Psoas muscle (tissue), 8 donors: ENCODE measurements around the gene WDFY1. TPM values are rescaled to one million over a fixed set of nuclear protein-coding genes. Genes with fewer than 3 reads are reported as not detected.
"Not testable (repeated sequence)": the region's sequence is repeated elsewhere in the genome, so short reads cannot be mapped to it uniquely, and the experiment has no call there.

Experiments used
- ATAC-seq, 4 donors: fragments of 200-7000 bp; cut with Tn5 transposase; one replicate each; pipeline ENCODE4 v1.9.1; 2020; ENCODE audit warnings: moderate library complexity in 3 of 4, mild to moderate bottlenecking in 2 of 4
- DNase-seq, 2 donors: peaks; one replicate each; pipeline ENCODE4 v3.0.0-alpha.2; 2020
- H3K27ac ChIP-seq: fragments of 200-600 bp; one replicate; pipeline ENCODE4 v1.8.0; 2022
- H3K27me3 ChIP-seq, 3 donors: fragments of 200-600 bp in 1 of 3; one replicate each; pipeline versions ENCODE4 v1.6.1 to v1.8.0; 2013 to 2022; ENCODE audit warnings: low read length in 2 of 3, mild to moderate bottlenecking in 2 of 3, moderate library complexity in 1 of 3; ENCODE audit not compliant: insufficient read depth in 3 of 3
- H3K36me3 ChIP-seq, 2 donors: fragments of 200-600 bp in 1 of 2; one replicate each; pipeline versions ENCODE4 v1.6.1 to v1.8.0; 2013 to 2022; ENCODE audit warnings: low read depth in 1 of 2, mild to moderate bottlenecking in 1 of 2, moderate library complexity in 1 of 2; ENCODE audit not compliant: insufficient read depth in 1 of 2
- H3K4me1 ChIP-seq: fragments of 200-600 bp; one replicate; pipeline ENCODE4 v1.8.0; 2022
- H3K4me3 ChIP-seq: fragments of 200-600 bp; one replicate; pipeline ENCODE4 v1.8.0; 2022; ENCODE audit warnings: mild to moderate bottlenecking
- H3K9me3 ChIP-seq: fragments of 200-600 bp; one replicate; pipeline ENCODE4 v1.8.0; 2022
- CTCF ChIP-seq: fragments of 200-600 bp; IDR thresholded peaks from one replicate; pipeline ENCODE4 v1.8.0; 2022; ENCODE audit warnings: antibody characterized with exemption
- WGBS, 3 donors: extraction: QIAGEN DNeasy Blood & Tissue Kit; methylation state at CpG; one replicate each; pipeline versions ENCODE4 v1.1.6 to v1.1.7; 2013; 5-methylcytosine and 5-hydroxymethylcytosine counted together
- intact Hi-C, 2 donors: fragments of 100-400 bp; cut with DNase I; formaldehyde crosslinking; loops; one replicate each; pipeline versions ENCODE4 v1.11.0 to v1.14.2; 2022
- polyA plus RNA-seq, 3 donors: library from polyadenylated mRNA; stranded (reverse); fragments of 200-250 nt; gene quantifications; one replicate each; pipeline ENCODE4 v1.2.3, GENCODE V29; 2013
- total RNA-seq, 4 donors: library from RNA; stranded (reverse); fragmentation: NEBNext Ultra II Directional in 2 of 4; extraction: Animal tissue kit (Norgen Biotek cat#: 25700) in 2 of 4; gene quantifications; one replicate each; pipeline versions ENCODE4 v1.2.1 to v1.2.4, GENCODE V29; 2021 to 2023
- donor health status: healthy with polysubstance abuse.
- donor health status: DM: no; HTN: no; CAD: no; lungs with moderate emphysema.
- donor health status: Bipolar disorder and iron deficiency.
- donor health status: healthy.
- donor health status: DM: yes; HTN: yes; CAD: no.
- donor health status: DM: no; HTN: no; CAD: no.
- donor health status: DM: no; HTN: no; CAD: no.
- donor health status: DM: yes; HTN: yes; CAD: no.

Gene WDFY1
- total and polyA plus RNA-seq, 7 donors = 9.7 to 21.8 (median 14.2) TPM

DNA sequence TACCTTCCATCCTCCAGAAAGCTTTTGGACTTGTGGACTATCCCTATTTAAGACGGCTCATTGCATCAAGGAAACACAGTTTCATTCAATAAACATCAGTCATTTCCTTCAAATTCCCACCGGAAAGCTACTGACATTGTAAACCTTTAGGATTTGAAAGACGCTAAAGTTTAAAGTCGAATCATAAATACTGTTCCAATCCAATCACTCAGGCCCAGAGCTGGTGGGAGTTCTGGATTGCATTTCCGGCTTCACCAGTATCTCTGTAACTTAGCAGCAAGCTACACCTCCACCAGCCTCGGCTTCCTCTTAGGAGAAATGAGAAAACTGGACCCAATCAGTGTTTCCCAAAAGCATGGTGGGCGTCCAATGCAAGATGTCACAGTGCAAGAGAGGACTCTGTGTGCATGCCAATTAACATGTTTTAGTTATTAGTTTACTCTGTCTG, 1.6 kb downstream of the WDFY1 start:
- WGBS, 3 donors = 25 to 37% (median 28%) methylated on average over 7 of the region's 7 CpGs
- Histone ChIP-seq H3K4me1 (peaks cover 33% of the 10 kb centered on the region), H3K4me3 (peak overlapping the region; percentile 82), H3K27ac (peak overlapping the region; percentile 93), H3K27me3 (no peaks in the 10 kb centered on the region), H3K36me3 (no peaks in the 10 kb centered on the region), H3K9me3 (no peaks in the 10 kb centered on the region)
- TF ChIP-seq CTCF = no peak
- ATAC-seq (no peak), DNase-seq (no peak)
- intact Hi-C loops = no loop called here

GRCh38 chr2:223943135-223943534, 2.0 kb downstream of the WDFY1 start:
- Histone ChIP-seq H3K27ac (peak overlapping the region; percentile 93), H3K27me3 (no peaks in the 10 kb centered on the region), H3K4me3 (peak overlapping the region; percentile 82), H3K36me3 (no peaks in the 10 kb centered on the region), H3K4me1 (peaks cover 34% of the 10 kb centered on the region), H3K9me3 (no peaks in the 10 kb centered on the region)
- 75 to 81% (median 80%) methylated on average over 1 of the region's 1 CpG for WGBS, 3 donors
- DNase-seq (no peak), ATAC-seq (no peak)
- no peak for TF ChIP-seq CTCF
- intact Hi-C loops = no loop called here

DNA sequence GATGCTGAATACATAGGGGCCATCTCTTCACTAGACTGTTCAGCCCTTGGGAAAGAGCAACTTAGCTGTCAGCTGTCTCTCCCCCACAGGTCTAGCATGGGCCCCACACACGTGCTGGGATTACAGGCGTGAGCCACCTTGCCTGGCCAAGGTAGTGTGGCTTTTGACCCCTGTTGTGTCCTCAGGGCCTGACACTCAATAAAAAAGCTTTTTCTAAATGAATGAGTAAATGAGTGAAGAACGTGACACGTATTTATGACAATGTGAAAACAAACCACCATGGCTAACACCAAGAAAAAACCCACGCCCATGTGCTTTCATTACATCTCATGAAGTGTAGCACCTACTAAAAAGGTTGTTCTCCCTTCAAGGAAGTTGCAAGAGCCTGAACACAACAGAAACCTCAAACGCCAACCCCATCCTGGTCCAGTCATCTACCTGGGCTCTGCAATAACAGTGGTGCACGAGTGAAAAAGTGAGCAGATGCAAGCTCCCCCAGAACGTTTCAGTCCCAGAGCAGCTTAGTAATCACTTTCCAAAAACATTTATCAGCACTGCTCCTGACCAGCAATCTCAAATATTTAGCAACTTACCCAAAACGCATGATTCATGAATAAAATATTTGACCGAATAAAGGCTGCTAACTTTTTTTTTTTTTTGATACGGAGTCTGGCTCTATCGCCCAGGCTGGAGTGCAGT, 3.4 kb downstream of the WDFY1 start:
- no peaks in the 10 kb centered on the region for H3K27me3 ChIP-seq
- DNase-seq (no peak), ATAC-seq (peak in 1 of 4 donors; percentile 26)
- no peak overlapping the region for H3K4me3 ChIP-seq
- no peak for TF ChIP-seq CTCF
- H3K9me3 ChIP-seq = no peaks in the 10 kb centered on the region
- intact Hi-C loops = no loop called here
- no peak overlapping the region for H3K27ac ChIP-seq
- H3K36me3 ChIP-seq = no peaks in the 10 kb centered on the region
- peaks cover 48% of the 10 kb centered on the region for H3K4me1 ChIP-seq
- 59 to 74% (median 64%) methylated on average over 12 of the region's 12 CpGs for WGBS, 3 donors

DNA sequence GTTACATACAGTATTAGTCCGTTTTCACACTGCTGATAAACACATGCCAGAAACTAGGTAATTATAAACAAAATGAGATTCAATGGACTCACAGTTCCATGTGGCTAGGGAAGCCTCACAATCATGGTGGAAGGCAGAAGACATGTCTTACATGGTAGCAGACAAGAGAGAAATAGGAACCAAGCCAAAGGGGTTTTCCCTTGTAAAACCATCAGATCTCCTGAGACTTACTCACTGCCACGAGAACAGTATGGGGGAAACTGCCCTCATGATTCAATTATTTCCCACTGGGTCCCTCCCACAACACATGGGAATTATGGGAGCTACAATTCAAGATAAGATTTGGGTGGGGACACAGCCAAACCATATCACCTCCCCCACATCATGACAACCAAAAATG, 5.7 kb downstream of the WDFY1 start:
- H3K9me3 ChIP-seq, H3K4me3 ChIP-seq, H3K27me3 ChIP-seq, intact Hi-C loops, H3K36me3 ChIP-seq, H3K27ac ChIP-seq, ATAC-seq, DNase-seq: not testable (repeated sequence)
- WGBS, 3 donors = 55 to 64% (median 58%) methylated on average over 2 of the region's 2 CpGs
- peaks cover 71% of the 10 kb centered on the region for H3K4me1 ChIP-seq

DNA sequence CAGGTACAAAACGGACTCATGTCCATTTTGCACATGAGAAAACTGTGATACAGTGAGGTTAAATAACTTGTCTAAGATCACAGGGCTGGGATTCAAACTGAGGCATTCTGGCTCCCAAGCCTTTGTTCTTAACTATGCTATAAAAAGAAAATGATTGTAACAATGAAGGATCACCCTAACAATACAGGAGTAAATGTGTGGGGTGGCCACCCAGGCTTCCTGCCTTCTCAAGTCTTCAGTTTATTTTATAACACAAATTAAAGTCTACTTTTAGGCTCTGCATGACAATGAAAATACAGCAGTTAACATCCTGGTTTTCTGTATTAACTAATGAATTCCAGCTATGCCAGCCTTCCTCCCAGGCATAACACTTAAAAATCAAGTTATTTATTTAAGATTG, 7.6 kb downstream of the WDFY1 start:
- ATAC-seq (no peak), DNase-seq (no peak)
- no peaks in the 10 kb centered on the region for H3K36me3 ChIP-seq
- H3K27me3 ChIP-seq = no peaks in the 10 kb centered on the region
- no peak for TF ChIP-seq CTCF
- intact Hi-C loops = no loop called here
- no peak overlapping the region for H3K27ac ChIP-seq
- peaks cover 69% of the 10 kb centered on the region for H3K4me1 ChIP-seq
- no peaks in the 10 kb centered on the region for H3K9me3 ChIP-seq
- 0 to 49% (median 0%) methylated on average over 1 of the region's 1 CpG for WGBS, 3 donors
- no peak overlapping the region for H3K4me3 ChIP-seq
